Left ventricle myocardium inferior (tissue), 1 donor: ENCODE measurements around the gene ST8SIA4. TPM values are rescaled to one million over a fixed set of nuclear protein-coding genes. Genes with fewer than 3 reads are reported as not detected.

Experiments
- DNase-seq: peaks from one replicate; pipeline ENCODE4 v3.0.0-alpha.2; 2020
- H3K27ac ChIP-seq: fragments of 200-600 bp; replicated peaks from 2 replicates; pipeline ENCODE4 v1.8.0; 2021
- H3K27me3 ChIP-seq: fragments of 200-600 bp; 2 replicates; pipeline ENCODE4 v1.8.0; 2021; ENCODE audit warnings: low read depth
- H3K36me3 ChIP-seq: fragments of 200-600 bp; 2 replicates; pipeline ENCODE4 v1.8.0; 2021
- H3K4me1 ChIP-seq: fragments of 200-600 bp; 2 replicates; pipeline ENCODE4 v1.8.0; 2021
- H3K4me3 ChIP-seq: fragments of 200-600 bp; 2 replicates; pipeline ENCODE4 v1.8.0; 2021; ENCODE audit warnings: mild to moderate bottlenecking, moderate library complexity
- H3K9me3 ChIP-seq: fragments of 200-600 bp; replicated peaks from 2 replicates; pipeline ENCODE4 v1.8.0; 2021
- CTCF ChIP-seq: fragments of 200-600 bp; IDR thresholded peaks from 2 replicates; pipeline ENCODE4 v1.8.0; 2021; ENCODE audit warnings: antibody characterized with exemption, mild to moderate bottlenecking, borderline replicate concordance
- intact Hi-C: fragments of 100-400 bp; cut with micrococcal nuclease; formaldehyde crosslinking; loops from one replicate; pipeline ENCODE4 v1.11.0; 2022
- total RNA-seq: library from RNA; stranded (reverse); fragmentation: NEBNext Ultra II Directional; extraction: Animal tissue kit (Norgen Biotek cat#: 25700); gene quantifications from one replicate; pipeline ENCODE4 v1.2.1, GENCODE V29; 2021
- donor health status: DM: no; HTN: yes; CAD: no; lungs with severe emphysema.

Gene ST8SIA4
- total RNA-seq, 1 donor from 2014 or later: 3.2 TPM

- intact Hi-C loops: no loop called here
- DNase-seq: no peak
Observed at GRCh38 chr5:100799166-100799565, 103.9 kb downstream of the ST8SIA4 start.

GRCh38 chr5:100797861-100798260, 105.2 kb downstream of the ST8SIA4 start:
- Histone ChIP-seq H3K27ac (no peak overlapping the region), H3K36me3 (no peaks in the 10 kb centered on the region), H3K4me1 (no peaks in the 10 kb centered on the region), H3K9me3 (peaks cover 31% of the 10 kb centered on the region), H3K4me3 (no peak overlapping the region), H3K27me3 (no peaks in the 10 kb centered on the region)
- intact Hi-C loops: no loop called here
- no peak for TF ChIP-seq CTCF
- no peak for DNase-seq

More at GRCh38 chr5:100799166-100799565, 103.9 kb downstream of the ST8SIA4 start:
- H3K27me3 ChIP-seq: no peaks in the 10 kb centered on the region
- H3K4me1 ChIP-seq: no peaks in the 10 kb centered on the region
- no peak overlapping the region for H3K4me3 ChIP-seq
- TF ChIP-seq CTCF: no peak
- H3K27ac ChIP-seq: no peak overlapping the region
- H3K36me3 ChIP-seq: no peaks in the 10 kb centered on the region
- peaks cover 18% of the 10 kb centered on the region for H3K9me3 ChIP-seq

GRCh38 chr5:100796851-100797250, 106.2 kb downstream of the ST8SIA4 start:
- Histone ChIP-seq H3K36me3 (no peaks in the 10 kb centered on the region), H3K27ac (no peak overlapping the region), H3K27me3 (no peaks in the 10 kb centered on the region), H3K4me3 (no peak overlapping the region), H3K4me1 (no peaks in the 10 kb centered on the region), H3K9me3 (peaks cover 22% of the 10 kb centered on the region)
- TF ChIP-seq CTCF: no peak
- intact Hi-C loops: no loop called here
- DNase-seq: no peak

- intact Hi-C loops: no loop called here
- TF ChIP-seq CTCF: no peak
- no peak for DNase-seq
- Histone ChIP-seq H3K4me1 (no peaks in the 10 kb centered on the region), H3K4me3 (no peak overlapping the region), H3K9me3 (peaks cover 21% of the 10 kb centered on the region), H3K27ac (no peak overlapping the region), H3K27me3 (no peaks in the 10 kb centered on the region), H3K36me3 (no peaks in the 10 kb centered on the region)
Observed at GRCh38 chr5:100794844-100795243, 108.2 kb downstream of the ST8SIA4 start.

GRCh38 chr5:100794218-100794617, 108.9 kb downstream of the ST8SIA4 start:
- H3K27me3 ChIP-seq: no peaks in the 10 kb centered on the region
- no peak overlapping the region for H3K27ac ChIP-seq
- intact Hi-C loops: no loop called here
- H3K9me3 ChIP-seq: peaks cover 21% of the 10 kb centered on the region
- no peak for DNase-seq
- H3K36me3 ChIP-seq: no peaks in the 10 kb centered on the region
- TF ChIP-seq CTCF: no peak
- H3K4me3 ChIP-seq: no peak overlapping the region
- H3K4me1 ChIP-seq: no peaks in the 10 kb centered on the region

GRCh38 chr5:100792781-100793180, 110.3 kb downstream of the ST8SIA4 start:
- intact Hi-C loops: no loop called here
- no peak for DNase-seq
- Histone ChIP-seq H3K4me3 (no peak overlapping the region), H3K27me3 (no peaks in the 10 kb centered on the region), H3K4me1 (no peaks in the 10 kb centered on the region), H3K27ac (no peak overlapping the region), H3K36me3 (no peaks in the 10 kb centered on the region), H3K9me3 (peaks cover 21% of the 10 kb centered on the region)
- no peak for TF ChIP-seq CTCF
